NB4 (cell line): ENCODE measurements around the gene METTL6.

Experiments
- CTCF ChIP-seq: IDR thresholded peaks from one replicate; pipeline ENCODE4 v1.5.1; 2012; ENCODE audit warnings: low read depth, low read length
- TF ChIP-seq, protein P1 (sequence below): IDR thresholded peaks from 2 replicates; pipeline ENCODE4 v1.6.1; 2011; ENCODE audit warnings: low read depth, low read length

DNA sequence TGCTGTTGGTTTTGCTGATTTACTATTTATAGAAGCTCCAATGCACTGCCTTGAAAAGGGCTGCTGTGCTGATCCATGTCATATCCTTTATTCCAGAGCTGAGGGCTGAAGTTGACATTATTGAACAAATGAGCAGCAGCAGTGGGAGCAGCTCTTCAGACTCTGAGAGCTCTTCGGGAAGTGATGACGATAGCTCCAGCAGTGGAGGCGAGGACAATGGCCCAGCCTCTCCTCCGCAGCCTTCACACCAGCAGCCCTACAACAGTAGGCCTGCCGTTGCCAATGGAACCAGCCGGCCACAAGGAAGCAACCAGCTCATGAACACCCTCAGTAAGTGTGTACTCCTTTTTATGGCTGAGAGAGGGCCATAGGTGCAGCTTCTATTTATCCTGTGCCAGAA lies 8.9 kb upstream of the METTL6 start:
- TF ChIP-seq CTCF, result no peak
- TF ChIP-seq, protein P1, sequence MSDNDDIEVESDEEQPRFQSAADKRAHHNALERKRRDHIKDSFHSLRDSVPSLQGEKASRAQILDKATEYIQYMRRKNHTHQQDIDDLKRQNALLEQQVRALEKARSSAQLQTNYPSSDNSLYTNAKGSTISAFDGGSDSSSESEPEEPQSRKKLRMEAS, result no peak
